Stimulated activated CD4-positive, alpha-beta T cell treated with anti-CD3 and anti-CD28 coated beads, Interleukin-12 subunit alpha, Interleukin-12 subunit beta, amount 100 ng/mL, for 24 hours (primary cell): Measurements from ENCODE around the gene LRRC42.

Experiments used
- DNase-seq, 2 experiments: peaks; one replicate each; pipeline ENCODE4 v3.0.0-alpha.2; 2020; ENCODE audit warnings: low read depth in 2 of 2

The LRRC42 gene

GRCh38 chr1:53942127-53942957, 3.8 kb upstream of the LRRC42 start:
- no peak for DNase-seq

- DNase-seq = no peak
Measured at GRCh38 chr1:53943090-53943489, 3.1 kb upstream of the LRRC42 start.

GRCh38 chr1:53943490-53944043, 2.6 kb upstream of the LRRC42 start:
- no peak for DNase-seq

GRCh38 chr1:53944469-53945182, 1.5 kb upstream of the LRRC42 start:
- peak in 1 of 2 experiments; percentile 2 for DNase-seq

- DNase-seq = no peak
Measured at GRCh38 chr1:53945183-53945432, 1.0 kb upstream of the LRRC42 start.

GRCh38 chr1:53945433-53946251, 508 bp upstream of the LRRC42 start, which contains the start of gene IFT25:
IFT25 (minus strand) TSS chr1:53945699; CDS start chr1:53940082, 5,617 bp downstream.
- peak; percentile 98 for DNase-seq

- DNase-seq = no peak
Measured at GRCh38 chr1:53947172-53947907, 1.2 kb downstream of the LRRC42 start.

GRCh38 chr1:53948291-53948690, 2.1 kb downstream of the LRRC42 start:
- no peak for DNase-seq

- peak in 1 of 2 experiments; percentile 7 for DNase-seq
Measured at GRCh38 chr1:53949023-53949990, 3.2 kb downstream of the LRRC42 start.

- DNase-seq = no peak
Measured at GRCh38 chr1:53951697-53952096, 5.5 kb downstream of the LRRC42 start.

- no peak for DNase-seq
Measured at GRCh38 chr1:53954128-53954527, 8.0 kb downstream of the LRRC42 start.

- DNase-seq = no peak
Measured at GRCh38 chr1:53956308-53957168, 10.4 kb downstream of the LRRC42 start.

- DNase-seq = no peak
Measured at GRCh38 chr1:53957194-53957818, 11.2 kb downstream of the LRRC42 start.

GRCh38 chr1:53959664-53960250, 13.6 kb downstream of the LRRC42 start:
- DNase-seq = no peak

- DNase-seq = no peak
Measured at GRCh38 chr1:53962395-53962794, 16.2 kb downstream of the LRRC42 start.

GRCh38 chr1:53963460-53963859, 17.3 kb downstream of the LRRC42 start:
- no peak for DNase-seq

GRCh38 chr1:53964109-53964508, 18.0 kb downstream of the LRRC42 start:
- DNase-seq = no peak

- no peak for DNase-seq
Measured at GRCh38 chr1:53966794-53967193, 20.6 kb downstream of the LRRC42 start.
